GM19025 (cell line): ENCODE results near the gene MYO18A.
"Not testable (repeated sequence)": the region's sequence is repeated elsewhere in the genome, so short reads cannot be mapped to it uniquely, and the experiment has no call there.

Experiments used
- ATAC-seq: cut with Tn5 transposase; IDR thresholded peaks from one replicate; pipeline ENCODE4 v1.9.1; 2021; ENCODE audit warnings: mild to moderate bottlenecking, low read depth, moderate library complexity; ENCODE audit not compliant: unreplicated experiment

The MYO18A gene

GRCh38 chr17:29108823-29109476 lies 71.2 kb downstream of the MYO18A start:
- no peak for ATAC-seq

- ATAC-seq = no peak
Measured at GRCh38 chr17:29107933-29108822, 72.0 kb downstream of the MYO18A start.

- ATAC-seq = no peak
Measured at GRCh38 chr17:29107084-29107483, 73.1 kb downstream of the MYO18A start.

- ATAC-seq = no peak
Measured at GRCh38 chr17:29103341-29103740, 76.9 kb downstream of the MYO18A start.

- ATAC-seq = no peak
Measured at GRCh38 chr17:29102741-29103181, 77.4 kb downstream of the MYO18A start.

- no peak for ATAC-seq
Measured at GRCh38 chr17:29102046-29102445, 78.2 kb downstream of the MYO18A start.

- ATAC-seq = no peak
Measured at GRCh38 chr17:29100296-29100695, 79.9 kb downstream of the MYO18A start.

GRCh38 chr17:29099527-29099926 lies 80.7 kb downstream of the MYO18A start:
- ATAC-seq = no peak

- no peak for ATAC-seq
Measured at GRCh38 chr17:29096094-29096493, 84.1 kb downstream of the MYO18A start.

GRCh38 chr17:29095439-29095838 lies 84.8 kb downstream of the MYO18A start:
- no peak for ATAC-seq

GRCh38 chr17:29094101-29094708 lies 86.0 kb downstream of the MYO18A start:
- ATAC-seq = no peak

GRCh38 chr17:29093090-29093871 lies 86.9 kb downstream of the MYO18A start:
- ATAC-seq = no peak

- no peak for ATAC-seq
Measured at GRCh38 chr17:29091606-29092289, 88.5 kb downstream of the MYO18A start.

GRCh38 chr17:29090750-29091605 lies 89.2 kb downstream of the MYO18A start:
- ATAC-seq = no peak

GRCh38 chr17:29090108-29090507 lies 90.1 kb downstream of the MYO18A start:
- no peak for ATAC-seq

- no peak for ATAC-seq
Measured at GRCh38 chr17:29089601-29090044, 90.6 kb downstream of the MYO18A start.

- not testable (repeated sequence) for ATAC-seq
Measured at GRCh38 chr17:29088782-29089181, 91.4 kb downstream of the MYO18A start.

GRCh38 chr17:29086628-29087332 lies 93.4 kb downstream of the MYO18A start:
- no peak for ATAC-seq
